ENCODE results near the gene UTP3. TPM values are rescaled to one million over a fixed set of nuclear protein-coding genes. Genes with fewer than 3 reads are reported as not detected.
A peak's percentile ranks its signal among the peaks of the same experiment; 100 is the strongest.
"Not testable (repeated sequence)": the region's sequence is repeated elsewhere in the genome, so short reads cannot be mapped to it uniquely, and the experiment has no call there.

UTP3 gene, protein sequence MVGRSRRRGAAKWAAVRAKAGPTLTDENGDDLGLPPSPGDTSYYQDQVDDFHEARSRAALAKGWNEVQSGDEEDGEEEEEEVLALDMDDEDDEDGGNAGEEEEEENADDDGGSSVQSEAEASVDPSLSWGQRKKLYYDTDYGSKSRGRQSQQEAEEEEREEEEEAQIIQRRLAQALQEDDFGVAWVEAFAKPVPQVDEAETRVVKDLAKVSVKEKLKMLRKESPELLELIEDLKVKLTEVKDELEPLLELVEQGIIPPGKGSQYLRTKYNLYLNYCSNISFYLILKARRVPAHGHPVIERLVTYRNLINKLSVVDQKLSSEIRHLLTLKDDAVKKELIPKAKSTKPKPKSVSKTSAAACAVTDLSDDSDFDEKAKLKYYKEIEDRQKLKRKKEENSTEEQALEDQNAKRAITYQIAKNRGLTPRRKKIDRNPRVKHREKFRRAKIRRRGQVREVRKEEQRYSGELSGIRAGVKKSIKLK
- polyA plus RNA-seq (2012; ENCODE audit: insufficient read depth, insufficient read length), result 46.5 TPM

DNA sequence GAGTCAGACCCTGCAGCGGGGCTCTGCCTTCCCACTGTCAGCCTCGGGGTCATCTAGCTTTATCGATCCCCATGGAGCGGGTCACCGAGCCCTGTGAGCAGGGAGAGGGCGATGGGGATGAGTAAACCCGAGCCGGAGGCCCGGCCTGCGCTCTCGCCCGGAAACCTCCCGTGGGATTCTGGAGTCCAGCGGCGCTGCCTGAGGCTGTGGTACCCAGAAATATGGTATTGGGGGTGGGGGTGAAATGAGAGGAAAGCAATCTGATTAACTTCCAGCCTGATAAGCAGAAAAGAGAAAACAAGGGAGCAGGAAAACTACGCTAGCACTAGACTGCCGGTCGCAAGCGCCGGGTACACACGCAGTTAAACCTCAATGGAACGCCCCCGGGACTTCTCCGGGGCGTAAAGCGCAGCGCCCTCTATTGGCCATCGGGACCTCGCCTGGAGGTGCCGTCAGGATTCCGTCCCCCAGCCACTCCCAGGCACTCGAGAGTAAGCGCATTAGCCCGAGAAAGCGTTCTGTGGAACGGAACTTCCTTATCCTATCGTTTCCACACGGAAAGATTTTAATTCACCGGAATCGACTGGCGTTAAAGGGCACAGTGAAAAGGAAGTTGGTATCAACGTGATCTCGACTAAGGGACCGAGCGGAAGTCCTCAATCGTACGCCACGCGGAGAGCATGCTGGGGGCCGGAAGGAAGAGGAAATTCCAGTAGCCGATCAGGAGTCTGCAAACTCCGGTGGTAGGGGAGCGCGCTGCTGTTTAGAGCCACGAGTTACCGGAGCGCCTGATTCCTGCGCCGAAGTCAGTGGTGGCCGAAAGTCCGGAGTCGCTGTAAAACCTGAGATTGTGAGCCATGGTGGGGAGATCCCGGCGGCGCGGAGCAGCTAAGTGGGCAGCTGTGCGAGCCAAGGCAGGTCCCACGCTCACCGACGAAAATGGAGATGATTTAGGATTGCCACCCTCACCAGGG, at the start of gene UTP3:
UTP3 (plus strand) TSS at position 712 of the 974 bp plus-strand sequence; CDS start at position 858, 146 bp downstream.
- DNase-seq (ENCODE audit: low read depth, low spot score), result peak; percentile 99
- H3K4me3 ChIP-seq (ENCODE audit: low read length), result peak within 1 kb of the TSS; percentile 84

DNA sequence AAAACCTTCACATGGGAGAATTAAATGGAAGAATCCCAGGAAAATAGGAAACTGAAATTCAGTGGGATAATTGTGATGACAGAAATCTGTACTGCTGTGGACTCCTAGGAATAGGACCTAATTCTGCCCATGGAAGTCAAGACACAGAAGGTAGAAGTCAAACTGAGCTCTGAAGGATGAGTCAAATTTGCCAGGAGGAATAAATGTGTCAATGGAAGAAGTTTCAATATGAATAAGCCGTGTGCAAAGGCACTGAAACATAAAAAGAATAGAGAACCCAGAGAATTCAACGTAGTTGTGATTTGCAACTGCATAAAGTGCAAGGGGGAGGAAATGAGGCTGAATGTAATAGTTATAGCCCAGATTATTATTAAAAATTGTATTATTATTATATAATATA, 48.1 kb upstream of the UTP3 start:
- H3K4me3 ChIP-seq (ENCODE audit: low read length), result no peak overlapping the region
- no peak for DNase-seq (ENCODE audit: low read depth, low spot score)

DNA sequence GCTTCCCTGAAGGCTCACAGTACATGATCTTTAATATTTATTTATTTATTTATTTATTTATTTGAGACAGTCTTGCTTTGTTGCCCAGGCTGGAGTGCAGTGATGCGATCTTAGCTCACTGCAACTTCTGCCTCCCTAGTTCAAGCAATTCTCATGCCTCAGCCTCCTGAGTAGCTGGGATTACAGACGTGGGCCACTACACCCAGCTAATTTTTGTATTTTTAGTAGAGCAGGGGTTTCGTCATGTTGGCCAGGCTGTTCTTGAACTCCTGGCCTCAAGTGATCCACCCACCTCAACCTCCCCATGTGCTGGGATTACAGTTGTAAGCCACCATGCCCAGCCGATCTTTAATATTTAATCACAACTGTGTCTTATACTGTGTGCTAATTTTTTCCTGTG, 37.6 kb upstream of the UTP3 start:
- not testable (repeated sequence) for DNase-seq (ENCODE audit: low read depth, low spot score)

DNA sequence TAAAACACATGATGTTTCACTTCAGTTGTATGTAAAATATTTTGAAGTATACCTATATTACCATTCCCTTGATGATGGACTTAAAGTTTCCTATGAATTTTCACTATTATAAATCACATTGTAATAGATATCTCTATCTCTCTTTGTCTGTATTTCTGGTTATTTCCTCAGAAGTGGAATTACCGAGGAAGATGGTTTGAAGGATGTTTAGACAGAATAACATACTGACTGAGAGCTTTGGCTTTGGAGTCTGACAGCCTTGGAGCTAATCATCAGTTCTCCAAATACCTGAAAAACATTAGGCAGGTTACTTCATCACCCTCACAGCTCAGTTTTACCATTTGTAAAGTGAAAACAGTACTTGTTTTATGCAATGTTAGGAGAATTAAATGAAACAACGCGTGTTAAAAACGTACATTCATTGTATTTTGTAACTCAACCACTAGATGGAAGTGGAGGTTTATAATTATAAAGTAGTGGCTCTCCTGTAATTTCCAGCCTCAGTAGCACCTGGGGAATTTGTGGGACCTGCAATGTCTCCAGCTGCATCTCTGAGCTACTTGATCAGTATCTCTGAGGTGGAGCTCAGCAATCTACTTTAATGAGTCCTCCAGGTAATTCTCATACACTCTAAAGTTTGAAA, 36.3 kb upstream of the UTP3 start:
- DNase-seq (ENCODE audit: low read depth, low spot score), result peak; percentile 65
- H3K4me3 ChIP-seq (ENCODE audit: low read length), result no peak overlapping the region

More for the DNA sequence above, 37.6 kb upstream of the UTP3 start:
- H3K4me3 ChIP-seq (ENCODE audit: low read length), result not testable (repeated sequence)

DNA sequence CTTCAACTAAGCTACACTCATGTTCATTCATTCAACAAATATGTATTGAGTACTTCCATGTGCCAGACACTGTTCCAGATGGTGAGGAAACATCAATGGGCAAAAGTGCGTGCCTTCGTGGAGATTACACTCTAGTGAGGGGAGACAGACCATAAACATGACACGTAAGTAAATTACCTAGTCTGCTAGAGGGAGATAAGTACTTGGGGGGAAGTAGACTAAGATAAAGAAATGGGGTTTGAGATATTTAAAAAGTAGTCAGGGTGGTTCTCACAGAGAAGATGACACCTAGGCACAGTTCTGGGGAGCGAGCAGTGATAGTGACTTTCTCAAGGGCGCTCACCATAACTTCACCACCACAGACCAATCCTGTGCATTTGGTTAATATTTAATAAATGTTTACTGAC, 33.7 kb upstream of the UTP3 start:
- H3K4me3 ChIP-seq (ENCODE audit: low read length), result no peak overlapping the region

DNA sequence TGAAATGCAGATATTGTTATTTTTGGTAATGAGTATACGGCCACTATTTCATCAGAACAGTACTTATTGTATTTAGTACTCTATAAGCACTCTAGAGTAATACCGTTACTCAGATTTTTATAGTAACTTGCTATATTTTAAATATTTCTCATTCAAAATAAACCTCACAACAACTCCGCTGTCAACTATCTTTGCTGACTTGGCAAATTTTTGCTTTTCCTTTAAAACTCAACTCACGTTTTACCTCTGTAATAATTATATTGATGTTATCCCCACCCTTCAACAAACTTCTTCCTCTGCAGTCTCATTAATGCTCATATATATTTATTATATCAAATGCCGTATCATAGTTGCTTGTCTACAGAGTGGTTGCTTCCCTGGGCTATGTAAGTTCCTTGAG, 31.0 kb upstream of the UTP3 start:
- H3K4me3 ChIP-seq (ENCODE audit: low read length), result no peak overlapping the region

More for the DNA sequence above, 33.7 kb upstream of the UTP3 start:
- DNase-seq (ENCODE audit: low read depth, low spot score), result no peak

DNA sequence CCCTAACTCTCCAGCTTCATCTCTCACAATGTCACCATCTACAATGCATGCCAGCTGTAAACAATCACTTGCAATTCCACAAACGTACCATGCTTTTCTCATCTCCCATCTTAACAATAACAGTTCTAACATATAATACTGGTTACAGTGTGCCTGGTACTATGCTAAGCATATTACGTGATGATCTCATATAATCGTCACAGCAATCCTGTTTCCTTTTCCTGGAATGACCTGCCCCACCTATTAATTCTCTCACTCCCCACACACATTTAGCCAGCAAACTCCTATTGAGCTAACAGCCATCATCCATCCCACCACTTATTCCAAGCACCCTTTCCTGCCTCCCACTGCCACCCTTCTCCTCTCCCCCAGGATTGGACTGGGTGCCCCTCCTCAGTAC, 29.9 kb upstream of the UTP3 start:
- DNase-seq (ENCODE audit: low read depth, low spot score), result no peak
- H3K4me3 ChIP-seq (ENCODE audit: low read length), result no peak overlapping the region

More for the DNA sequence above, 31.0 kb upstream of the UTP3 start:
- DNase-seq (ENCODE audit: low read depth, low spot score), result no peak

DNA sequence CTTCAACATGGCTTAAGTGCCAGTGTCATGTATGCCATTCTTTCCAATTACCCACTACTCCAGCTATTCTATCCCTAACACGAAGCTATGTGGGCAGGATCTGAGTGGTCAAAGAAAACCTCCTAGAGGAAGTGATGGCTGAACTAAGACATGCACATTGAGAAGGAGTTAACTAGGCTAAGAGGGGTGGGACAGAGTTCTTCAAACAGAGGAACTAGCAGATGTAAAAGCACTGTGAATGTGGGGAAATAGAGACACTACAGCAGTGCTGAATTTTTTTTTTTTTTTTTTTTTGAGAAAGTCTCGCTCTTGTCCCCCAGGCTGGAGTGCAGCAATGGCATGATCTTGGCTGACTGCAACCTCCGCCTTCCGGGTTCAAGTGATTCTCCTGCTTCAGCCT, 28.2 kb upstream of the UTP3 start:
- no peak overlapping the region for H3K4me3 ChIP-seq (ENCODE audit: low read length)
- no peak for DNase-seq (ENCODE audit: low read depth, low spot score)

DNA sequence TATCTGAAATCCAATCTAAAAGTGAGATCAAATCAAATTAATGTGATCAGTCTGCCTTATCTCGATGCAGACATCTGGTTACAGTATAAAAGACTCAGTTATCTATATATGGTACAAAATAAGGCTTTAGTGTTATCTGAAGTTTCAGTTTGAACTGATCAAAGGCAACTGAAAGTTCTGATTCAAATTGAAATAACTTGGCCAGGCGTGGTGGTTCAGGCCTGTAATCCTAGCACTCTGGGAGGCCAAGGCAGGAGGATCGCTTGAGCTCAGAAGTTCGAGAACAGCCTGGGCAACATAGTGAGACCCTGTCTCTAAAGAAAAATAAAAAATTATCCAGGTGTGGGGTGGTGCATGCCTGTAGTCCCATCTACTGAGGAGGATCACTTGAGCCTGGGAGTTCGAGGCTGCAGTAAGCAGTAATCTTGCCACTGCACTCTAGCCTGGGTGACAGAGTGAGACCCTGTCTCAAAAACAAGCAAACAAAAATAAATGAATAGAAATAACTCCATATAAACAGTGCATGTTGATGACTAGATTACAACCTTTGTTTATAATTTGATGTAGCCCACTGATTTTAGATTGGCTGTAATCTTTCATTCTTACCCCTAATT, 26.9 kb upstream of the UTP3 start:
- DNase-seq (ENCODE audit: low read depth, low spot score); H3K4me3 ChIP-seq (ENCODE audit: low read length): not testable (repeated sequence)

DNA sequence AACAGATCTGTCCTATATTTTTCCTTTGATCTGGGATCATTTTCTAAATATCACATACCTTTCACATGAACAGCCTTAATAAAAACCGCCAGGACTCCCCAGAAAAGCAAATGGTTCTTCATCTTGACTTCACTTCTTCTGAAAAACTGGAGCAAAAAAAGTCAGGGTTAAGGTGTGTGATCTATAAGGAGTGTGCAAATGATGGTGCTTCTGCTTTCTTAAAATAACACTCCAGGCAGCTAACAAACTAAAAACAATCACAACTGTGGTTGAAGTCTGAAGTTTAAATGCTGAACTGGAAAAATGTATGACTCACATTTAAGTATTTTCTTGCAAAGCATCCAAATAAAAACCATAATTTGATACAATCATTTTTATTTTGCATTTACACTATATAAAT, 22.0 kb upstream of the UTP3 start, which contains the start of gene JCHAIN:
JCHAIN (minus strand) TSS at position 140 of the 400 bp plus-strand sequence; CDS start at position 122, 18 bp downstream.
- H3K4me3 ChIP-seq (ENCODE audit: low read length), result no peak within 1 kb of the TSS
- DNase-seq (ENCODE audit: low read depth, low spot score), result no peak

DNA sequence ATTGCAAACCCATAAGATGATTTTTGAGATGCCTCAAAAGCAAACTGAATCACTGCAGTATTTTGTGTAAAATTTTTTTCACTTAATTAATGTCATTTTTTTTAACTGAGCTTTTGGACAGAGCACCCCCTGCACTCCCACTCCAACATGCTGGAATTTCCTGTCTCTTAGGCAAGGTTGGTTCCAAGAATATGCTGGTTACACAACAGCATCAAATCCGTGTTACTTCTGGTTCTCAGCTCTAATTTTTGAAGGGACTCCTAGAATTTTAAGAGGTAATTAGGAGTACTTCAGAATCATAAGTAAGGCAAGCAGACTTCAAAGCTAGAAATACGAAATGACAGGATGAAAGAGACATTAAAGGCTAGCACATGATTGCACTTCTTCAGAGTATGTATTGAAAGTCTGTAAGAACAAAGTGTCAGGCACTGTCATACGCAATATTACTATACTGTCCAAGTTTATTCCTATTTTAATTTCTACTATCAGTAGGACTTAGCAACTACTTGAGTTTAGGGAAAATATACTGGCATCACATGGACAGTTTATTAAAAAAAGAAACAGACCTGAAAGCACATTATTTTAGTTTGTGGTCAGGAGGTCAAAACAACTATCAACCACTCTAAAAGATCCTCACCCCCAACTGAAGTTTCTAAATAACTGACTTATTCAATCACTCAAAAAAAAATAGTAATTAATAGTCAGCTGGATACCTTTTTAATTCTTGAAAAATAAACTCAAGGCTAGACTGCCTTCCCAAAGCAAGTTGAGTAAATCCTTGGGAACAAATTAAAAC, 20.4 kb upstream of the UTP3 start:
- DNase-seq (ENCODE audit: low read depth, low spot score), result no peak
- no peak overlapping the region for H3K4me3 ChIP-seq (ENCODE audit: low read length)

DNA sequence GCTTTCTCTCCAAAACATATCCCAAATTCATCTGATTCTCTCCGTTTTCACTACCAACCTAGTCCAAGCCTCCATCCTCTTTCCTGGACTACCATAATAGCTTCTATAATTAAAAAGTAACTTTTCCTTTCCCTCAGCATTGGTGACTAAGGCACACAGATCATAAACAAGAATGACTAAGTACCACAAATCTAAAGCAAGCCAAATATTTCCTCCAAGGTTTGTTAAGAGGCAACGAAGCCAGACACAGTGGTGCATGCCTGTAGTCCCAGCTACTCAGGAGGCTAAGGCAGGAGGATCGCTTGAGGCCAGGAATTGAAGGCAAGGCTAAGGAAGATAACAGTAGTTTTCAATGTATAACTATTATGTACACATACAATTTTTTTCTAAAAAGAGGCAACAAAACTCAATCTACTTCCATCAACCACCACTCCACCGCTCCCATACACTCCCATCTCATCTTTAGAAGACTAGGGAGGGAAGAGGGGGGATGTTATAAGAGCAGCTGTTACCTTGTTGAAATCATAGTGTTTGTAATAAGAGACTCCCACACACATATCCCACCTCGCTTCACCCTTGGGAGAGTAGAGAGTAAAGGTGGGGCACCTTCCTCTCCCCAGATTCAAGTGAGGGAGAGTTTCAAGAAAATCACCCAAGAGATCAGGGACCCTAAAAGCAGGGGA, 17.9 kb upstream of the UTP3 start:
- no peak for DNase-seq (ENCODE audit: low read depth, low spot score)
- H3K4me3 ChIP-seq (ENCODE audit: low read length), result no peak overlapping the region

DNA sequence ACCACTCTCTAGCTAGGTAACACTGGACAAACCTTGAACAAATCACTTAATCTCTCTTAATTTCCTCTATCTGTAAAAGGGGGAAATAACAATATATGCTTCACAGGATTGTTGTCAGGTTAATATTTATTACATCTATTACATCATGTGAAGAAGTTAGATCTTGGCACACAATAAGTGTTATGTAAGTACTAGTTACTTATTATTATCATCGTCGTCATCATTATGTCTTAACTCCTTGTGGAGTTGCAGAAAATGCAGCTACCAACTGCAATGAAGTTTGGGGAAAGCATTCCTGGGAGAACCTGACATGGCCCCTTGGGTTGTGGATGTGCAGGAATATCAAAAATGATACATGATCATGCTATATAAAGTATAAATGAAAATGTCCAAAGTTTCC, 17.2 kb upstream of the UTP3 start:
- no peak for DNase-seq (ENCODE audit: low read depth, low spot score)
- H3K4me3 ChIP-seq (ENCODE audit: low read length), result no peak overlapping the region

DNA sequence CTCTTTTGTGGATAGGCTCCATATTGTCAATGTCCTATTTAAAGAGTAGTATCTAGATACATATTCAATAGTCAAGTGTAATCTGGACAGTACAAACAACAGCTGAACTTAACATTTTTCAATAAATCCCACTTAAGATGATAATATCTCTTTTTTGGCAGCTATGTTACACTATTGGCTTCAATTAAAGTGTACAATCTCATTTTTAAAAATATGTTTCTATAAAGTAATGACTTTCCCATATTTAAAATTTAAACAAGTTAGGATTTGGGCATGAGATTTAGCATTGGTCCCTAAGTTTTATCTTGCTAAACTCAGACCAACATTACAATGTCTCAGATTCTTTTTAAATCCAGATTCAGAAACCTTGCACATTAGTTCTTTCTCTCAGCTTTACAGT, 14.1 kb upstream of the UTP3 start:
- no peak for DNase-seq (ENCODE audit: low read depth, low spot score)
- no peak overlapping the region for H3K4me3 ChIP-seq (ENCODE audit: low read length)

DNA sequence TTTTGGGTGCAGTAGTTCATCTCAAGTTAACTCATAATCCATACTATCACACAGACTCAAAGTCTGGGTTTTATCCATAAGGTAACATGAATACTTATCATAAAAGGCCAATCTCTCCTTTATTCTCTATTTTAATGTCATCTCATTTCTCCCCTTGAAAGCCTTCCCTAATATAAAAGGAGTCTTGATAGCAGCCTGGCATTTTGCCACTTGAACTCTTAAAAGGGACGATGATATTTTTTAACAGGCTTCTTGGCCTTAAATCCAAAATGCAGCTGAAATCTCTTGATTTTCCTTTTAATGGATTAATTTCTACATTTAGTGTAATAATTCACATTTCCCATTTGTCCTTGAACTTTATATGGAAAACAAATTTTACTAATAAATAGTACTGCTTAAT, 13.6 kb upstream of the UTP3 start:
- DNase-seq (ENCODE audit: low read depth, low spot score), result no peak
- H3K4me3 ChIP-seq (ENCODE audit: low read length), result no peak overlapping the region

DNA sequence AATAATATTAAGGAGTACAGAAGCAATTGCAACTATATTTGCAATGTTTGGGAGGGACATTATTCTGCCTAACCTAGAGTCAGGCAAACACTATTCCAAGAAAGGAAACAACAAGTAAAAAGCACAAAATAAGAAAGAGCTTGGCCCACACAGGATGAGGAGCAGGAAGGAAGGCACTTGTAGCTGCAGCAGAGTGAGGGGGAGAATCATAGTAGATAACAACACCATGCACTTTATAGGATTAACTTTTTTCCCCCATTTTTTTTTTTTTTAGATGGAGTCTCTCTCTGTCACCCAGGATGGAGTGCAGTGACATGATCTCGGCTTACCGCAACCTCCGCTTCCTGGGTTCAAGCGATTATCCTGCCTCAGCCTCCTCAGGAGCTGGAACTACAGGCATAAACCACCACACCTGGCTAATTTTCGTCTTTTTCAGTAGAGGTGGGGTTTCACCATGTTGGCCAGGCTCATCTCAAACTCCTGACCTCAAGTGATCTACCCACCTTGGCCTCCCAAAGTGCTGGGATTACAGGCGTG, 11.7 kb upstream of the UTP3 start:
- peak; percentile 68 for DNase-seq (ENCODE audit: low read depth, low spot score)
- no peak overlapping the region for H3K4me3 ChIP-seq (ENCODE audit: low read length)

DNA sequence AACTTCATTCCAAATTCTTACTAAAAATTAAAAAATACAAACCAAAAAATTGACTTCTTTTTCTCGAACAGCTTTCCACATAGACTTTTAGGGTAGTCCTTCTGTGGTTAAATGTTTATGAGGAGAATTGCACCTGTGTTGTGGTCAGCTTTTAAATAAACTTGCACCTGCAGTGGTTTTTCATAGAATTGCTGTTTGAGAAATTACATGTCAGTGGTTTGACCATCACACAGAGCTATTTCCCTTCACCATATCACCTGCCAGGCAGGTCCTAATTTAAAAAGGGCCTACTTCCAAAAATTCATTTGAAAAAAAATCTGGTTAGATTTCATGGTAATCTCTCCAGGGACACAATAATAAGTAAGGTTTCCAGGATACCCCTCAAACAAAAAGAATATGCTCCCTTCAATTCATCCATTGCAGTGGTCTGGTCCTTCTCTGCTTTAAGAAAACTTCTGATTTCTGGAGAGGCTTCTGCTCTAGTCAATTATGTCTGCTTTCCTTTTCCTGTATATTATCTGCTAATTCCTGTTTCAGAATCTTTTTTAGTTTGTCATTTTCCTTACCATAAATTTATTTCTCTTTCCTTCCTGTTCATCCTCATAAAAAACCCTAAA, 9.8 kb upstream of the UTP3 start:
- DNase-seq (ENCODE audit: low read depth, low spot score), result peak; percentile 93
- no peak overlapping the region for H3K4me3 ChIP-seq (ENCODE audit: low read length)

All from Jurkat, Clone E6-1 (cell line).